HepG2 (cell line): ENCODE results near the gene STMN3. TPM values are rescaled to one million over a fixed set of nuclear protein-coding genes. Genes with fewer than 3 reads are reported as not detected.

Source experiments
- BATF2 ChIP-seq: sonication (generic); formaldehyde crosslinking; IDR thresholded peaks from 2 replicates; pipeline ENCODE4 v1.8.0; 2022; ENCODE audit warnings: mild to moderate bottlenecking, missing genetic modification reagents, moderate library complexity
- CCDC6 ChIP-seq: sonication (generic); formaldehyde crosslinking; IDR thresholded peaks from 2 replicates; pipeline ENCODE4 v1.8.1; 2022; ENCODE audit warnings: mild to moderate bottlenecking, missing genetic modification reagents, moderate library complexity
- FOXC1 ChIP-seq: sonication (generic); formaldehyde crosslinking; IDR thresholded peaks from 2 replicates; pipeline ENCODE4 v1.8.0; 2022; ENCODE audit warnings: mild to moderate bottlenecking, missing genetic modification reagents, borderline replicate concordance
- HNF4A ChIP-seq: sonication (generic); formaldehyde crosslinking; IDR thresholded peaks from 2 replicates; pipeline ENCODE4 v1.4.0; 2020; ENCODE audit warnings: missing genetic modification reagents
- MEIS2 ChIP-seq: sonication (generic); formaldehyde crosslinking; IDR thresholded peaks from 2 replicates; pipeline ENCODE4 v1.9.0; 2021; ENCODE audit warnings: mild to moderate bottlenecking, missing genetic modification reagents
- PITX1 ChIP-seq: sonication (generic); formaldehyde crosslinking; IDR thresholded peaks from 2 replicates; pipeline ENCODE4 v1.5.1; 2020; ENCODE audit warnings: mild to moderate bottlenecking, missing genetic modification reagents
- SAFB2 ChIP-seq: sonication (generic); formaldehyde crosslinking; IDR thresholded peaks from 2 replicates; pipeline ENCODE4 v1.5.1; 2020; ENCODE audit warnings: missing genetic modification reagents, low read depth, mild to moderate bottlenecking, borderline replicate concordance
- SP5 ChIP-seq: IDR thresholded peaks from 2 replicates; pipeline ENCODE4 v1.6.1; 2016; ENCODE audit warnings: low read depth, borderline replicate concordance
- TRIM24 ChIP-seq: sonication (generic); formaldehyde crosslinking; IDR thresholded peaks from 2 replicates; pipeline ENCODE4 v1.8.0; 2022; ENCODE audit warnings: mild to moderate bottlenecking, missing genetic modification reagents
- ZBTB38 ChIP-seq: sonication (generic); formaldehyde crosslinking; IDR thresholded peaks from 2 replicates; pipeline ENCODE4 v1.5.1; 2020; ENCODE audit warnings: mild to moderate bottlenecking, missing genetic modification reagents
- ZEB1 ChIP-seq: IDR thresholded peaks from 2 replicates; pipeline ENCODE4 v1.6.1; 2012; ENCODE audit warnings: mild to moderate bottlenecking, low read depth, inconsistent platforms; ENCODE audit not compliant: insufficient replicate concordance
- ZNF235 ChIP-seq: sonication (generic); formaldehyde crosslinking; IDR thresholded peaks from 2 replicates; pipeline ENCODE4 v1.8.1; 2023; ENCODE audit warnings: mild to moderate bottlenecking, missing genetic modification reagents, borderline replicate concordance
- ZNF557 ChIP-seq: sonication (generic); formaldehyde crosslinking; IDR thresholded peaks from 2 replicates; pipeline ENCODE4 v1.4.0; 2020; ENCODE audit warnings: missing genetic modification reagents
- ZNF776 ChIP-seq: sonication (generic); formaldehyde crosslinking; IDR thresholded peaks from 2 replicates; pipeline ENCODE4 v1.4.0; 2020; ENCODE audit warnings: mild to moderate bottlenecking, missing genetic modification reagents
- ZNF782 ChIP-seq: sonication (generic); formaldehyde crosslinking; IDR thresholded peaks from 2 replicates; pipeline ENCODE4 v1.4.0; 2020; ENCODE audit warnings: missing genetic modification reagents, mild to moderate bottlenecking, borderline replicate concordance
- ZSCAN25 ChIP-seq: sonication (generic); formaldehyde crosslinking; IDR thresholded peaks from 2 replicates; pipeline ENCODE4 v1.8.0; 2022; ENCODE audit warnings: mild to moderate bottlenecking, missing genetic modification reagents
- polyA plus RNA-seq, 8 experiments: library from polyadenylated mRNA; depleted of rRNA in 3 of 8; stranded (reverse) in 7 of 8; unstranded in 1 of 8; fragments of >200 nt; fragmentation: Illumina TruSeq in 4 of 8; extraction: Trizol in 4 of 8; gene quantifications; 2 replicates each; pipeline versions ENCODE4 v1.2.1 to v1.2.3, GENCODE V29; 2011 to 2016; ENCODE audit warnings: low read depth in 4 of 8, missing spikeins in 1 of 8, mixed read lengths in 1 of 8; ENCODE audit not compliant: insufficient read depth in 1 of 8
- total RNA-seq, 5 experiments: library from RNA; depleted of rRNA; stranded (reverse); fragments of >200 nt; fragmentation: Illumina TruSeq; extraction: Trizol; gene quantifications; 2 replicates each; pipeline ENCODE4 v1.2.3, GENCODE V29; 2016; ENCODE audit warnings: low read depth in 1 of 5
- TF ChIP-seq, protein P1 (sequence below): sonication (generic); formaldehyde crosslinking; IDR thresholded peaks from 2 replicates; pipeline ENCODE4 v1.8.1; 2023; ENCODE audit warnings: mild to moderate bottlenecking, moderate library complexity, missing genetic modification reagents
- TF ChIP-seq, protein P2 (sequence below): sonication (generic); formaldehyde crosslinking; IDR thresholded peaks from 2 replicates; pipeline ENCODE4 v1.5.1; 2020; ENCODE audit warnings: mild to moderate bottlenecking, missing genetic modification reagents, moderate library complexity
- TF ChIP-seq, protein P3 (sequence below): sonication (generic); formaldehyde crosslinking; IDR thresholded peaks from 2 replicates; pipeline ENCODE4 v1.5.0; 2020; ENCODE audit warnings: mild to moderate bottlenecking, missing genetic modification reagents, borderline replicate concordance
- TF ChIP-seq, protein P4 (sequence below): sonication (generic); formaldehyde crosslinking; IDR thresholded peaks from 2 replicates; pipeline ENCODE4 v1.8.1; 2023; ENCODE audit warnings: mild to moderate bottlenecking, inconsistent platforms, moderate library complexity, missing genetic modification reagents, borderline replicate concordance

The STMN3 gene
- total and polyA plus RNA-seq, 2 of the 13 experiments (the other 11 are each of a cell fraction or from before 2014, with no cell fraction given) = 21.0 to 48.3 TPM

DNA sequence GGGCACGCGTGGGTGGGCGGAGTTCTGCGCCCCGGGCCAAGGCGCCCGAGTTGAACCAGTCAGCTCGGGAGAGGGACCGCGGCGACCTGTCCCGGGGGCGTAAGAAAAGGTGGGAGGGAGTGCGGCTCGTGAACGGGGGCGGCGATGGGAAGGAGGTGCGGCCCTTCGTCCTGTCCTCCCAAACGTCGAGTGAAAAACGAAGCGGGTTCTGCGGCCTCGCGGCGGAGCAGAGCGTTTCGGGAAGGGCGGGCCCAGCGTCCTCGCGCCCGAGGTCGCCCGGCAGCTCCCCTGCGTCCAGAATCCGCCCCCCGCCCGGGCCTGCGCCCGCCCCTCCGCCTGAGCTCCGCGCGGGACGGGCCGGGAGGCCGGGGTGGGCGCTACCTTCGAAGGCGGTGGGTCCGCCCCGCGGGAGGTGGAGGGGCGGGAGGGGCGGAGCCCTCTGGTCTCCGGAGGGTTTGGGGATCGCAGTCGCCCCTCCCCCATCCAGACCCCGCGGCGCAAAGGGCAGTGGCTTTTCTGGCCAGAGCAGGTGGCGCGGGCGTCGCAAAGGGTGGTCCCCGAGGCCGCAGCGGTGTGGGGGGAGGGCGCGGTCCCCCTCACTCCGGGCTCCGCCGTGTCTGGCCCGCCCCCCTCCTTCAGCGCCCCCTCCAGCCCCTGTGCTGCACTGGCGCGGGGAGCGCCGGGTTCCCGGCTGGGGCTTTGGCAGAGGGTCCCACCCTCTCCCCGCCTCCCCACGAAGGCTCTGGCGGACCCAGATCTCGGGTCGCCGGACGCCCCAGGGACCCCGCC lies 838 bp downstream of the STMN3 start (continued):
- TF ChIP-seq, protein P1, sequence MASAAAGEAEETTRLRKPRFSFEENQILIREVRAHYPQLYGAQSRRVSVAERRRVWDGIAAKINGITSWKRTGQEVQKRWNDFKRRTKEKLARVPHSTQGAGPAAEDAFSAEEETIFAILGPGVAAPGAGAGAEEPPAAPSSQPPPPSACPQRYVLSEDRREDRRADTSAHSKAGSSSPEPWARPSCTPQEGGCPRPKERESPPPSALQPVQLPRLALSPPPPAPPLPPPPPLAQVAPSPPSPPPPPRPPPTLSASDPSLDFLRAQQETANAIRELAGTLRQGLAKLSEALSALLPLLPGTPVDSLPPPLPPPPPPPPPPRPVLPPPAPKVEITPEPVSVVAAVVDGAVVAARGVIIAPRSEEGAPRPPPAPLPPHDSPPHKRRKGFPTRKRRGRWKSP = 0 out of 2 replicates have a peak, but pooled peaks have one; percentile 27
- TF ChIP-seq ZBTB38 (CRISPR knock-in tag) (no peak), SAFB2 (CRISPR knock-in tag) (0 out of 2 replicates have a peak, but pooled peaks have one; percentile 64), ZNF776 (CRISPR knock-in tag) (peak; percentile 48), ZNF235 (CRISPR knock-in tag) (peak; percentile 8; the same call in 1 of the 2 replicates), SP5 (CRISPR knock-in tag) (peak; percentile 31), BATF2 (CRISPR knock-in tag) (no peak), MEIS2 (CRISPR knock-in tag) (0 out of 2 replicates have a peak, but pooled peaks have one; percentile 22), ZNF557 (CRISPR knock-in tag) (no peak), ZEB1 (peak; percentile 68), CCDC6 (CRISPR knock-in tag) (0 out of 2 replicates have a peak, but pooled peaks have one; percentile 68), ZSCAN25 (peak; percentile 87; the same call in 1 of the 2 replicates), ZNF782 (CRISPR knock-in tag) (0 out of 2 replicates have a peak, but pooled peaks have one; percentile 21), HNF4A (CRISPR knock-in tag) (peak; percentile 54), FOXC1 (CRISPR knock-in tag) (0 out of 2 replicates have a peak, but pooled peaks have one; percentile 46), TRIM24 (CRISPR knock-in tag) (no peak), PITX1 (peak; percentile 43; the same call in 1 of the 2 replicates)
- TF ChIP-seq, protein P2, sequence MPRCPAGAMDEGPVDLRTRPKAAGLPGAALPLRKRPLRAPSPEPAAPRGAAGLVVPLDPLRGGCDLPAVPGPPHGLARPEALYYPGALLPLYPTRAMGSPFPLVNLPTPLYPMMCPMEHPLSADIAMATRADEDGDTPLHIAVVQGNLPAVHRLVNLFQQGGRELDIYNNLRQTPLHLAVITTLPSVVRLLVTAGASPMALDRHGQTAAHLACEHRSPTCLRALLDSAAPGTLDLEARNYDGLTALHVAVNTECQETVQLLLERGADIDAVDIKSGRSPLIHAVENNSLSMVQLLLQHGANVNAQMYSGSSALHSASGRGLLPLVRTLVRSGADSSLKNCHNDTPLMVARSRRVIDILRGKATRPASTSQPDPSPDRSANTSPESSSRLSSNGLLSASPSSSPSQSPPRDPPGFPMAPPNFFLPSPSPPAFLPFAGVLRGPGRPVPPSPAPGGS (CRISPR knock-in tag) = peak; percentile 43
- TF ChIP-seq, protein P3, sequence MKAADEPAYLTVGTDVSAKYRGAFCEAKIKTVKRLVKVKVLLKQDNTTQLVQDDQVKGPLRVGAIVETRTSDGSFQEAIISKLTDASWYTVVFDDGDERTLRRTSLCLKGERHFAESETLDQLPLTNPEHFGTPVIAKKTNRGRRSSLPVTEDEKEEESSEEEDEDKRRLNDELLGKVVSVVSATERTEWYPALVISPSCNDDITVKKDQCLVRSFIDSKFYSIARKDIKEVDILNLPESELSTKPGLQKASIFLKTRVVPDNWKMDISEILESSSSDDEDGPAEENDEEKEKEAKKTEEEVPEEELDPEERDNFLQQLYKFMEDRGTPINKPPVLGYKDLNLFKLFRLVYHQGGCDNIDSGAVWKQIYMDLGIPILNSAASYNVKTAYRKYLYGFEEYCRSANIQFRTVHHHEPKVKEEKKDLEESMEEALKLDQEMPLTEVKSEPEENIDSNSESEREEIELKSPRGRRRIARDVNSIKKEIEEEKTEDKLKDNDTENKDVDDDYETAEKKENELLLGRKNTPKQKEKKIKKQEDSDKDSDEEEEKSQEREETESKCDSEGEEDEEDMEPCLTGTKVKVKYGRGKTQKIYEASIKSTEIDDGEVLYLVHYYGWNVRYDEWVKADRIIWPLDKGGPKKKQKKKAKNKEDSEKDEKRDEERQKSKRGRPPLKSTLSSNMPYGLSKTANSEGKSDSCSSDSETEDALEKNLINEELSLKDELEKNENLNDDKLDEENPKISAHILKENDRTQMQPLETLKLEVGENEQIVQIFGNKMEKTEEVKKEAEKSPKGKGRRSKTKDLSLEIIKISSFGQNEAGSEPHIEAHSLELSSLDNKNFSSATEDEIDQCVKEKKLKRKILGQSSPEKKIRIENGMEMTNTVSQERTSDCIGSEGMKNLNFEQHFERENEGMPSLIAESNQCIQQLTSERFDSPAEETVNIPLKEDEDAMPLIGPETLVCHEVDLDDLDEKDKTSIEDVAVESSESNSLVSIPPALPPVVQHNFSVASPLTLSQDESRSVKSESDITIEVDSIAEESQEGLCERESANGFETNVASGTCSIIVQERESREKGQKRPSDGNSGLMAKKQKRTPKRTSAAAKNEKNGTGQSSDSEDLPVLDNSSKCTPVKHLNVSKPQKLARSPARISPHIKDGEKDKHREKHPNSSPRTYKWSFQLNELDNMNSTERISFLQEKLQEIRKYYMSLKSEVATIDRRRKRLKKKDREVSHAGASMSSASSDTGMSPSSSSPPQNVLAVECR (CRISPR knock-in tag) = peak; percentile 43
- TF ChIP-seq, protein P4, sequence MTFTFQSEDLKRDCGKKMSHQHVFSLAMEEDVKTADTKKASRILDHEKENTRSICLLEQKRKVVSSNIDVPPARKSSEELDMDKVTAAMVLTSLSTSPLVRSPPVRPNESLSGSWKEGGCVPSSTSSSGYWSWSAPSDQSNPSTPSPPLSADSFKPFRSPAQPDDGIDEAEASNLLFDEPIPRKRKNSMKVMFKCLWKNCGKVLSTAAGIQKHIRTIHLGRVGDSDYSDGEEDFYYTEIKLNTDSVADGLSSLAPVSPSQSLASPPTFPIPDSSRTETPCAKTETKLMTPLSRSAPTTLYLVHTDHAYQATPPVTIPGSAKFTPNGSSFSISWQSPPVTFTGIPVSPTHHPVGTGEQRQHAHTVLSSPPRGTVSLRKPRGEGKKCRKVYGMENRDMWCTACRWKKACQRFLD (CRISPR knock-in tag) = peak; percentile 32; the same call in 1 of the 2 replicates
